ENCODE data around the gene RFPL3.
"Not testable (repeated sequence)": the region's sequence is repeated elsewhere in the genome, so short reads cannot be mapped to it uniquely, and the experiment has no call there.

The RFPL3 gene

DNA sequence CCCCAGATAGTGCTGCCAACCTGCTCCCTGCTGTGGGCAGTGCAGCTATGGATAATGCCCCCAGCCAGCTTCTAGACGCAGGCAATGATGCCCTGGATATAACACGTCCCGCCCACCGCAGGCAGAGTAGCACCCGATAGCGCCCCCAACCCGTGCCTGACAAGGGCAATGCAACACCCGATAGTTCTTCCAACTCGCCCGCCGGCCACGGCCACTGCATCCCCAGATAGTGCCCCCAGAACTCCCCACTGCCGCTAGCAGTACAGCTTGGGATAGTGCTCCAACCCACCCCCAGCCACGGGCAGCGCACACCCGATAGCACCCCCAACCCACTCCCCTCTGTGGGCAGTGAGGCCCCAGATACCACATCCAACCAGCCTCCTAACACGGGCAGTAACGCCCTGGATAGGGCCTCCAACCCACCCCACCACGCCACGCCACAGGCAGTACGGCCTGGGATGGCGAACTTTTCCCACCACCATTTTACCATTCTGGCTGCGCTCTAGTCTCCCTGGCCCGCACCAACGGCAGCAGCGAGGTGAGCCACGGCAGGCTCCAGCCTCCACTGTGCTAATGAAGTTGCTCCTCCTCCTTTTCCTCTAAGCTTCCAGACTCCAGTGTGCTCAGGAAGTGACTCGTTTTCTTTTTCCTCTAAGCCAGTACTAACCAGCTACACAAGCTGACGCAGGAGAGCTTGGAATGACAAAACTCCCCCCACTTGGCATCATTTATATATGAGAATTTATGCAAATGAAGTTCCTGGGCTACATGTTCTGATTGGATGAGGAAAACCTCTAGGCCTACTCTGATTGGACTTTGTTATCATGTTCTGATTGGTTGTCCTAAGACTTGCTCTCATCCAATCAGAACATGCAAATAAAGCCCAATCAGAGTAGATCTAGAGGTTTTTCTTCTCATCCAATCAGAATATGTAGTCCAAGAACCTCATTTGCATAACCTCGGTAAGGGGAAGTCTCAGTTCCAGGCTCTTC lies 3.0 kb upstream of the RFPL3 start:
- no peak overlapping the region for H3K4me3 ChIP-seq (ENCODE audit: low read depth, low read length)
- TF ChIP-seq, protein P1, sequence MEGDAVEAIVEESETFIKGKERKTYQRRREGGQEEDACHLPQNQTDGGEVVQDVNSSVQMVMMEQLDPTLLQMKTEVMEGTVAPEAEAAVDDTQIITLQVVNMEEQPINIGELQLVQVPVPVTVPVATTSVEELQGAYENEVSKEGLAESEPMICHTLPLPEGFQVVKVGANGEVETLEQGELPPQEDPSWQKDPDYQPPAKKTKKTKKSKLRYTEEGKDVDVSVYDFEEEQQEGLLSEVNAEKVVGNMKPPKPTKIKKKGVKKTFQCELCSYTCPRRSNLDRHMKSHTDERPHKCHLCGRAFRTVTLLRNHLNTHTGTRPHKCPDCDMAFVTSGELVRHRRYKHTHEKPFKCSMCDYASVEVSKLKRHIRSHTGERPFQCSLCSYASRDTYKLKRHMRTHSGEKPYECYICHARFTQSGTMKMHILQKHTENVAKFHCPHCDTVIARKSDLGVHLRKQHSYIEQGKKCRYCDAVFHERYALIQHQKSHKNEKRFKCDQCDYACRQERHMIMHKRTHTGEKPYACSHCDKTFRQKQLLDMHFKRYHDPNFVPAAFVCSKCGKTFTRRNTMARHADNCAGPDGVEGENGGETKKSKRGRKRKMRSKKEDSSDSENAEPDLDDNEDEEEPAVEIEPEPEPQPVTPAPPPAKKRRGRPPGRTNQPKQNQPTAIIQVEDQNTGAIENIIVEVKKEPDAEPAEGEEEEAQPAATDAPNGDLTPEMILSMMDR (IDR thresholded peaks at IDR 0.05; ENCODE audit: low read depth, low read length): no peak

DNA sequence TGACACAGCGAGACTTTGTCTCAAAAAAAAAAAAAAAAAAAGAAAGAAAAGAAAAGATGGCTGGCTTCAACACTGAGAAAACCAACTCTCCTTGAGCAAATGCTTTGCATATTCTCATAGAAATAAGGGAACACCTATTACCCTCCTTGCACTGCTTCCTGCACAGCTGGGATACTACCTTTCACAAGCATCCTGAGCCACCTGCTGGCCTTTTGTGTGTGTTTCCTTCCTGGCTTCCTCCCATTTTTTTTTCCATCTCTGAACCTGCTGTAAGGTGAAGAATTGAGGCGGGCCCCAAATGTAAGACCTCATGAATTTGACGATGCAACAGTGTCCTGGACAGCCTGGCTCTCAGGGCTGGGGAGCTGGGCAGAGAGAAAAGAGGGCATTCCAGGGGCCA lies 1.9 kb upstream of the RFPL3 start:
- TF ChIP-seq, protein P1 (IDR thresholded peaks at IDR 0.05; ENCODE audit: low read depth, low read length): no peak
- H3K4me3 ChIP-seq (ENCODE audit: low read depth, low read length): no peak overlapping the region

DNA sequence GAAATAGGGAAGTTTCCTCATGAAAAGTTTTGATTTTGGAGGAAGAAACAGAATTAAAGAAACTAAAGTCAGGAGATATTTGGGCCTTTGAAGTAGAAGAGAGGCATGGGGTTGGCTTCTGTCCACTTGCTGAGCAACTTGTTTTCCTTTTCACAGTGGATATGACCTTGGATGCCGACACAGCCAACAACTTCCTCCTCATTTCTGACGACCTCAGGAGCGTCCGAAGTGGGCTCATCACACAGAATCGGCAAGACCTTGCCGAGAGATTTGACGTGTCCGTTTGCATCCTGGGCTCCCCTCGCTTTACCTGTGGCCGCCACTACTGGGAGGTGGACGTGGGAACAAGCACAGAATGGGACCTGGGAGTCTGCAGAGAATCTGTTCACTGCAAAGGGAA lies 2.4 kb downstream of the RFPL3 start:
- H3K4me3 ChIP-seq (ENCODE audit: low read depth, low read length): not testable (repeated sequence)

DNA sequence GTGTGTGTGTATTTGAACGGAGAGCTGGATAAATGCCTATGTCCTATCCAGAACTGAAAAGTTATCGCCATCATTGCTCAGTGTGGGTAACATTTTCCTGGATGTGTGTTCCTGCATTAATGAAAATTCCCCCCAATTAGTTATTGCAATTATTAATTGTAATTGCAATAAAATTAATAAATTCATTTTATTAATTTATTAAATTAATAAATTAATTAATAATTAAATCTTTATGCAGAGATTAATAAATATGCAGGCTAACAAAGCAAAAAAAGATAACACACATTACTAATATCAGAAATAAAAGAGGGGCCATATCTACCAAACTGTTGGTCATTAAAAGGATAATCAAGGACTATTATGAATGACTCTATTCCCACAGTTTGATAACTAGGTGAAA lies 3.6 kb downstream of the RFPL3 start:
- TF ChIP-seq, protein P1 (IDR thresholded peaks at IDR 0.05; ENCODE audit: low read depth, low read length): no peak
- H3K4me3 ChIP-seq (ENCODE audit: low read depth, low read length): no peak overlapping the region

DNA sequence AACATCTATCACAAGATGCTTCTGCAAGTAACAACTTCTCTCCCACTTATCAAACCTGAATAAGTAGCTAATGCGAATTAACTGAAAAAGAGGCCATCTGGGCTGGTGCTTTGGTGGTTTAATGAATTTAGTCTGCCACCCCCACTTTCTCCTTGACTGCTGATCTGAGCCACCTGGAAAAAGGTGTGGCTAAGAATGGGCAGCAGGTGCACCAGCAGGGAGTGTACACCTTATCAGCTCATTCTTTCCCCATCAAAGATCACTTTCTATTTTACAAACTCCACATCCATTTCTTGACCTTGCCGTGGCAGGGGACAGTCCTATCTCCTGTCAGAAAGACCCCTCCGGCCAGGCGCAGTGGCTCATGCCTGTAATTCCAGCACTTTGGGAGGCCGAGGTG lies 6.5 kb downstream of the RFPL3 start:
- H3K4me3 ChIP-seq (ENCODE audit: low read depth, low read length): no peak overlapping the region
- TF ChIP-seq, protein P1 (IDR thresholded peaks at IDR 0.05; ENCODE audit: low read depth, low read length): no peak

DNA sequence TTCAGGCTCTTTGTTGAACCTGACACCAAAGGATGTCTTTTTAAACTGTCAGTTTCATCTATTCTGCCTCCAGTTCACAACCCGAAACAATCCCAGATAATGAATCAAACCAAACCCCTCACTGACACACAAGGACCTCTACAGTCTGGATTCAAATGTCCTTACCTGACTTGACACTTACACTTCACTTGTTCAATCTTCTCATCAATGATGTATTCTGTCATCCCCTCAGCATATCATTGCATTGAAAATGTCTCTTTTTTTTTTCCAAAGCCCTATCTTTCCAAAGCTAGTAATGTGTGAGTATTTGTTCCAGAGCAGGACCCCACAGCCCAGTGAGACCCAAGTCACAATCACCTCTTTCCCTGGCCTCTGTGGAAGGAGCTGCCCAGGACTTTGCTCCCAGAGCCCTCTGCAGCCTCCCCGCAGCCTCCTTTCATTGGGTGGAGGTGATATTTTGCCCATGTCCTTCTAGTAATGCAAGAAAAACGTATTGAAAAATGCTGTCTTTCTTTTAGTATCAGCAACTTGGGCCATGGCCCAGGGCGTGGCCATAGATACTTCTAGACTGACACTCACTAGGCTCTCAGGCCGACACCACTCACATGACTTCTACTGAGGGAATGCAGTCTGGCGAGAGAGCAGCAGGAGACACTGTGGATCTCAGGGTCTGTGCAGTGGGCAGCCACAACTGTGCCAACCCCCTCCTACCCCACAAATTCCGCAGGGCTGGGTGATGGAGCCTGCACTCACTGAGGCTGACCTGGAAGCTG lies 18.2 kb downstream of the RFPL3 start:
- no peak overlapping the region for H3K4me3 ChIP-seq (ENCODE audit: low read depth, low read length)
- TF ChIP-seq, protein P1 (IDR thresholded peaks at IDR 0.05; ENCODE audit: low read depth, low read length): no peak

DNA sequence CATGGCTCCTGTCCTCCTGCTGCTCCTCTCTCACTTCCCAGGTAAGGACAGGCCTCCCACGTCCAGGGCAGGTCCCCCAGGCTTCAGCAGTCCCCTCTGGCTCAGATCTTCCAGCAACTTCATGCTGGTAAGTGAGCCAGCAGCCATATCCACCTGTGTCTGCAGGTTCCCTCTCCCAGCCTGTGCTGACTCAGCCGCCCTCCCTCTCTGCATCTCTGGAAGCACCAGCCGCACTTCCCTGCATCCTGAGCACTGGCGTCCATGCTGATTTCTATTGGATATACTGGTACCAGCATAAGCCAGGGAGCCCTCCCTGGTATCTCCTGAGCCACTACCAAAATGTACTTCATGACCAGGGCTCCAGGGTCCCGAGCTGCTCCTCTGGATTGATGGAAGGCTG lies 19.0 kb downstream of the RFPL3 start:
- H3K4me3 ChIP-seq (ENCODE audit: low read depth, low read length): no peak overlapping the region
- TF ChIP-seq, protein P1 (IDR thresholded peaks at IDR 0.05; ENCODE audit: low read depth, low read length): no peak
